ENCODE measurements around the gene WNT11. TPM values are rescaled to one million over a fixed set of nuclear protein-coding genes. Genes with fewer than 3 reads are reported as not detected.

The WNT11 gene
- total RNA-seq, 1 experiment from 2014 or later = not detected

- no peak overlapping the region for H3K4me2 ChIP-seq (ENCODE audit: insufficient read depth, insufficient read length, low read length)
- no CpG with 5 or more reads among the region's 14 CpGs for WGBS (ENCODE audit: extremely low coverage, insufficient read length, low lambda C conversion rate)
- H3K14ac ChIP-seq (ENCODE audit: insufficient read depth, low read length) = no peak overlapping the region
- H2AK5ac ChIP-seq (ENCODE audit: insufficient read length, low read length) = no peak overlapping the region
- no peaks in the 10 kb centered on the region for H3K4me1 ChIP-seq (ENCODE audit: insufficient read depth, low read length)
- no peaks in the 10 kb centered on the region; the same call in none of the 2 replicates for H3K27me3 ChIP-seq (ENCODE audit: insufficient read depth, low read length)
- H2BK12ac ChIP-seq (ENCODE audit: insufficient read length, low read depth, low read length) = no peak overlapping the region
- H3K79me2 ChIP-seq (ENCODE audit: insufficient read depth, low read length) = no peaks in the 10 kb centered on the region
- H3K23me2 ChIP-seq (ENCODE audit: insufficient read length, low read depth, low read length, poor library complexity, severe bottlenecking) = no peaks in the 10 kb centered on the region
- no peaks in the 10 kb centered on the region for H3K9me3 ChIP-seq (ENCODE audit: control insufficient read depth, low read depth, low read length)
- no peak overlapping the region for H3K23ac ChIP-seq (ENCODE audit: insufficient read length, low read depth, low read length)
- H3K4ac ChIP-seq (ENCODE audit: low read depth, low read length) = no peak overlapping the region
- H3K27ac ChIP-seq (ENCODE audit: insufficient read length, low read depth, low read length) = no peak overlapping the region
- H3K18ac ChIP-seq (ENCODE audit: insufficient read length, low read depth, low read length) = no peak overlapping the region
- Mint-ChIP-seq H3K27me3 (ENCODE audit: low read depth) (peaks cover 19% of the 10 kb centered on the region), H3K4me3 (no peak overlapping the region), H3K36me3 (ENCODE audit: insufficient read depth in 1 of 3, low read depth in 3 of 3) (peaks cover 1 to 8% (median 4%) of the 10 kb centered on the region in 3 experiments; a peak in 2 of 7 replicates), H3K9me3 (no peaks in the 10 kb centered on the region), H3K4me1 (peaks cover 4 to 5% of the 10 kb centered on the region in 2 experiments), H3K27ac (no peak overlapping the region; a peak in 1 of 7 replicates)
- no peak overlapping the region for H2AFZ ChIP-seq (ENCODE audit: low read length)
- no peak overlapping the region for H2BK120ac ChIP-seq (ENCODE audit: low read depth, low read length, poor library complexity, severe bottlenecking)
- H3K9ac ChIP-seq (ENCODE audit: extremely low read depth, insufficient read length, low read length) = no peak overlapping the region
- no peak overlapping the region for H4K5ac ChIP-seq (ENCODE audit: insufficient read length, low read depth, low read length)
- H3K79me1 ChIP-seq (ENCODE audit: insufficient read depth, low read depth, low read length, poor library complexity, severe bottlenecking) = no peaks in the 10 kb centered on the region
- no peak overlapping the region for H2BK5ac ChIP-seq (ENCODE audit: insufficient read length, low read length)
- H2BK20ac ChIP-seq (ENCODE audit: low read depth, low read length, poor library complexity, severe bottlenecking) = no peak overlapping the region
- H4K20me1 ChIP-seq (ENCODE audit: control insufficient read depth, insufficient read depth, insufficient read length) = no peaks in the 10 kb centered on the region
- H4K91ac ChIP-seq (ENCODE audit: insufficient read length, low read depth, low read length) = no peak overlapping the region
- no peak overlapping the region for H2BK15ac ChIP-seq (ENCODE audit: low read depth, low read length)
- H4K8ac ChIP-seq (replicated peaks; ENCODE audit: insufficient read length, low read depth, low read length) = no peak overlapping the region
- DNase-seq = peak; percentile 23
- TF ChIP-seq CTCF (conservative IDR thresholded peaks at IDR 0.05) = no peak
- H3T11ph ChIP-seq (ENCODE audit: low read length) = no peak overlapping the region
- H3K56ac ChIP-seq (ENCODE audit: insufficient read length, low read depth, low read length) = no peak overlapping the region
Observed at GRCh38 chr11:76147106-76147740, 59.1 kb downstream of the WNT11 start.
